ENCODE measurements around the gene ST8SIA3.

DNA sequence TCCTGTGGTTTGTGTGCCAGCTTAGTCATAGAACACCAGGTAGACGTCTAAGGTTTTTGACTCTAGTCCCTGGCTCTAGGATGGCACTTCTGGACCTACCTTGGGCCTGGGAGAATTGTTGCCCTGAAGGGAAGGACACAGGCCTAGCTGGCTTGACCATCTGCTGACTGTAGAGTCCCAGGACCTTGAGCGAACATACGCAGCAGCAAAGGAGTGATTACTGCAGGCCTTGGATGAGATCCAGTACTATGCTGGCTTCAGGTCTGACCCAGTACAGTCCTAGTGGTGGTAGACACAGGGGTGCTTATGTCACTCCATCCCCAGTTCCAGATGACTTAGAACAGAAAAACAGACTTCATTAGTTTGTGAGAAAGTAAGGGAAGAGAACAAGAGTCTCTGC is 37.7 kb downstream of the ST8SIA3 start:
- TF ChIP-seq, protein P1, sequence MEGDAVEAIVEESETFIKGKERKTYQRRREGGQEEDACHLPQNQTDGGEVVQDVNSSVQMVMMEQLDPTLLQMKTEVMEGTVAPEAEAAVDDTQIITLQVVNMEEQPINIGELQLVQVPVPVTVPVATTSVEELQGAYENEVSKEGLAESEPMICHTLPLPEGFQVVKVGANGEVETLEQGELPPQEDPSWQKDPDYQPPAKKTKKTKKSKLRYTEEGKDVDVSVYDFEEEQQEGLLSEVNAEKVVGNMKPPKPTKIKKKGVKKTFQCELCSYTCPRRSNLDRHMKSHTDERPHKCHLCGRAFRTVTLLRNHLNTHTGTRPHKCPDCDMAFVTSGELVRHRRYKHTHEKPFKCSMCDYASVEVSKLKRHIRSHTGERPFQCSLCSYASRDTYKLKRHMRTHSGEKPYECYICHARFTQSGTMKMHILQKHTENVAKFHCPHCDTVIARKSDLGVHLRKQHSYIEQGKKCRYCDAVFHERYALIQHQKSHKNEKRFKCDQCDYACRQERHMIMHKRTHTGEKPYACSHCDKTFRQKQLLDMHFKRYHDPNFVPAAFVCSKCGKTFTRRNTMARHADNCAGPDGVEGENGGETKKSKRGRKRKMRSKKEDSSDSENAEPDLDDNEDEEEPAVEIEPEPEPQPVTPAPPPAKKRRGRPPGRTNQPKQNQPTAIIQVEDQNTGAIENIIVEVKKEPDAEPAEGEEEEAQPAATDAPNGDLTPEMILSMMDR (IDR thresholded peaks at IDR 0.05), result no peak
- no peak for TF ChIP-seq POLR2A (IDR thresholded peaks at IDR 0.05)
